SK-N-SH (cell line): ENCODE measurements around the gene CEBPA. TPM values are rescaled to one million over a fixed set of nuclear protein-coding genes. Genes with fewer than 3 reads are reported as not detected.

Experiments
- CTCF ChIA-PET: fragments of 300-600, 350-600 bp; formaldehyde crosslinking; extraction: SDS; loops from one replicate; lab custom pipeline; 2021; lab: Yijun Ruan, JAX
- POLR2A ChIA-PET: fragments of 350-600 bp; sonication (Branson Sonifier 250); formaldehyde crosslinking; extraction: SDS; loops from one replicate; lab custom pipeline; 2020; ENCODE audit warnings: antibody characterized with exemption, inconsistent platforms; lab: Yijun Ruan, JAX
- DNase-seq: peaks from one replicate; pipeline ENCODE4 v3.0.0; 2012
- H2AFZ ChIP-seq: fragments of 200-600 bp; sonication (generic); 2 replicates; pipeline ENCODE4 v1.8.1; 2016; ENCODE audit warnings: antibody characterized with exemption, mild to moderate bottlenecking, low read depth
- H3F3A ChIP-seq: fragments of 200-600 bp; sonication (generic); replicated peaks from 2 replicates; pipeline ENCODE3; 2016; ENCODE audit warnings: antibody characterized with exemption, mild to moderate bottlenecking; ENCODE audit not compliant: insufficient read depth
- H3K27ac ChIP-seq, 2 experiments: fragments of 200-500 bp in 1 of 2; fragments of 200-600 bp in 1 of 2; sonication (Bioruptor generic) in 1 of 2; sonication (generic), shearing (Covaris generic) in 1 of 2; 2 replicates each; pipeline versions ENCODE4 v1.5.1 to v1.6.1; 2014 to 2016; ENCODE audit warnings: low read depth in 2 of 2, inconsistent platforms in 1 of 2, low read length in 1 of 2, mild to moderate bottlenecking in 1 of 2, mixed read lengths in 1 of 2
- H3K27me3 ChIP-seq: fragments of 200-600 bp; sonication (generic), shearing (Covaris generic); 2 replicates; pipeline ENCODE4 v1.6.1; 2016; ENCODE audit warnings: mixed run types; ENCODE audit not compliant: insufficient read depth
- H3K36me3 ChIP-seq, 2 experiments: fragments of 200-500 bp in 1 of 2; fragments of 200-600 bp in 1 of 2; sonication (Bioruptor generic) in 1 of 2; sonication (generic) in 1 of 2; replicated peaks in 1 of 2; 2 replicates each; pipeline versions ENCODE3 to v1.5.1; 2014 to 2016; ENCODE audit warnings: low read length in 1 of 2, mild to moderate bottlenecking in 1 of 2; ENCODE audit not compliant: insufficient read depth in 2 of 2, control insufficient read depth in 1 of 2
- H3K4me1 ChIP-seq, 2 experiments: fragments of 200-500 bp in 1 of 2; fragments of 200-600 bp in 1 of 2; sonication (Bioruptor generic) in 1 of 2; sonication (generic), shearing (Covaris generic) in 1 of 2; 2 replicates each; pipeline versions ENCODE4 v1.5.1 to v1.6.1; 2014 to 2016; ENCODE audit warnings: low read depth in 1 of 2, low read length in 1 of 2, mixed run types in 1 of 2; ENCODE audit not compliant: insufficient read depth in 2 of 2, control insufficient read depth in 1 of 2
- H3K4me2 ChIP-seq: fragments of 200-600 bp; sonication (generic), shearing (Covaris generic); 2 replicates; pipeline ENCODE4 v1.6.1; 2017; ENCODE audit warnings: mixed run types
- H3K4me3 ChIP-seq, 2 experiments: fragments of 200-500 bp in 1 of 2; fragments of 200-600 bp in 1 of 2; sonication (Bioruptor generic) in 1 of 2; sonication (generic), shearing (Covaris generic) in 1 of 2; 2 replicates each; pipeline versions ENCODE4 v1.5.1 to v1.8.1; 2014 to 2016; ENCODE audit warnings: low read depth in 2 of 2, inconsistent platforms in 1 of 2, low read length in 1 of 2, mild to moderate bottlenecking in 1 of 2, mixed read lengths in 1 of 2, moderate library complexity in 1 of 2
- H3K79me2 ChIP-seq: fragments of 200-600 bp; sonication (generic); 2 replicates; pipeline ENCODE4 v1.8.1; 2017; ENCODE audit warnings: mild to moderate bottlenecking; ENCODE audit not compliant: insufficient read depth
- H3K9ac ChIP-seq: fragments of 200-600 bp; sonication (generic); 2 replicates; pipeline ENCODE4 v1.6.1; 2017; ENCODE audit warnings: mixed run types
- H3K9me2 ChIP-seq: fragments of 200-600 bp; sonication (generic); 2 replicates; pipeline ENCODE4 v1.6.1; 2017; ENCODE audit warnings: mixed run types
- H3K9me3 ChIP-seq: fragments of 200-600 bp; sonication (generic); 2 replicates; pipeline ENCODE4 v1.6.1; 2017; ENCODE audit warnings: mixed run types, mild to moderate bottlenecking, moderate library complexity
- H4K20me1 ChIP-seq: fragments of 200-600 bp; sonication (generic); 2 replicates; pipeline ENCODE4 v1.6.1; 2017; ENCODE audit warnings: mild to moderate bottlenecking, mixed run types; ENCODE audit not compliant: insufficient read depth
- CHD2 ChIP-seq: fragments of 150-350 bp; IDR thresholded peaks from 2 replicates; pipeline ENCODE4 v1.6.1; 2018; ENCODE audit warnings: low read length; ENCODE audit not compliant: partially characterized antibody
- EZH2phosphoT487 ChIP-seq: fragments of 200-600 bp; sonication (generic); IDR thresholded peaks from 2 replicates; pipeline ENCODE4 v1.6.1; 2017; ENCODE audit warnings: low read depth, mixed run types, mild to moderate bottlenecking, antibody characterized with exemption, moderate library complexity, borderline replicate concordance
- FOXM1 ChIP-seq: IDR thresholded peaks from 2 replicates; pipeline ENCODE4 v1.4.0; 2012; ENCODE audit warnings: low read depth, mild to moderate bottlenecking
- GABPA ChIP-seq: IDR thresholded peaks from 2 replicates; pipeline ENCODE4 v1.4.0; 2012; ENCODE audit warnings: low read depth, mild to moderate bottlenecking
- JUND ChIP-seq: IDR thresholded peaks from 2 replicates; pipeline ENCODE4 v1.4.0; 2012
- MEF2A ChIP-seq: IDR thresholded peaks from 2 replicates; pipeline ENCODE4 v1.4.0; 2012; ENCODE audit warnings: low read depth, borderline replicate concordance
- NFIC ChIP-seq: IDR thresholded peaks from 2 replicates; pipeline ENCODE4 v1.4.0; 2012; ENCODE audit warnings: borderline replicate concordance
- NRF1 ChIP-seq: IDR thresholded peaks from 2 replicates; pipeline ENCODE4 v1.6.1; 2012; ENCODE audit warnings: low read depth, mild to moderate bottlenecking, low read length
- POLR2AphosphoS5 ChIP-seq: IDR thresholded peaks from 2 replicates; pipeline ENCODE4 v1.6.1; 2012; ENCODE audit warnings: low read depth, low read length
- RCOR1 ChIP-seq: fragments of 150-350 bp; IDR thresholded peaks from 2 replicates; pipeline ENCODE4 v1.6.1; 2017; ENCODE audit warnings: antibody characterized with exemption, low read length
- RFX5 ChIP-seq: IDR thresholded peaks from 2 replicates; pipeline ENCODE4 v1.6.1; 2012; ENCODE audit warnings: mild to moderate bottlenecking, improper control_type of control experiment, low read length
- TCF12 ChIP-seq: IDR thresholded peaks from 2 replicates; pipeline ENCODE4 v1.4.0; 2012
- TEAD4 ChIP-seq: IDR thresholded peaks from 2 replicates; pipeline ENCODE4 v1.4.0; 2012; ENCODE audit warnings: mild to moderate bottlenecking, borderline replicate concordance; ENCODE audit not compliant: insufficient read depth
- WGBS: methylation state at CpG from one replicate; pipeline ENCODE4 v1.1.6; 2017; ENCODE audit warnings: low lambda C conversion rate; 5-methylcytosine and 5-hydroxymethylcytosine counted together
- polyA plus RNA-seq, 3 experiments: library from polyadenylated mRNA; depleted of rRNA; stranded (reverse); fragments of >200 nt; gene quantifications; 2 replicates each; pipeline ENCODE4 v1.2.3, GENCODE V29; 2012
- TF ChIP-seq, protein P1 (sequence below): IDR thresholded peaks from 2 replicates; pipeline ENCODE4 v1.4.0; 2012; ENCODE audit warnings: low read depth, borderline replicate concordance
- TF ChIP-seq, protein P2 (sequence below): fragments of 150-350 bp; IDR thresholded peaks from 2 replicates; pipeline ENCODE4 v1.6.1; 2016; ENCODE audit warnings: mild to moderate bottlenecking, low read depth, low read length
- TF ChIP-seq, protein P3 (sequence below): fragments of 200-600 bp; sonication (generic); IDR thresholded peaks from 2 replicates; pipeline ENCODE4 v1.6.1; 2017; ENCODE audit warnings: antibody characterized with exemption, mild to moderate bottlenecking, moderate library complexity
- TF ChIP-seq, protein P4 (sequence below): IDR thresholded peaks from 2 replicates; pipeline ENCODE4 v1.6.1; 2012; ENCODE audit warnings: mild to moderate bottlenecking, low read depth, low read length, moderate library complexity
- TF ChIP-seq, protein P5 (sequence below): IDR thresholded peaks from 2 replicates; pipeline ENCODE4 v1.4.0; 2012; ENCODE audit warnings: low read depth
- TF ChIP-seq, protein P6 (sequence below): IDR thresholded peaks from 2 replicates; pipeline ENCODE4 v1.4.0; 2012; ENCODE audit warnings: low read depth, borderline replicate concordance
- TF ChIP-seq, protein P7 (sequence below): IDR thresholded peaks from 2 replicates; pipeline ENCODE4; 2012

The CEBPA gene
- polyA plus RNA-seq, 1 of the 3 experiments (the other 2 are of a cell fraction) = 0.15 TPM

DNA sequence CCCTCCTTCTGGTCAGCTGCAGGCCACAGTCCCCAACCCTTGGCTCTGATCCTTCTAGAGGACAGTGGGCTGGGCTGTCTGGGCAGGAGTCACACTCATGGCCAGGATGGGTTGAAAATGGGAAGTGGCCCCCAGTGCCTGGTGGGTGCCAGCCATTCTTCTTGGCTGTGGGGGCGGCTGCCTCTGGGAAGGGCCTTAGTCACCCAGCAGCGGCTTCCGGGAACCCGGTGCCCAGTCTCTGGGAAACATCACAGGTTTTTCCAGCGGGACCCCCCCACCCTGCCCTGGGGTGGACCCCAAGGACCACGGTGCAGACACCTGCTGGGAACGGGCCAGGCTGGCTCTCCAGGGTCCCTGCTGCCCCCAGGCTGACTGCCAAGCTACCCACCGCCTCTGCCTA is 49.4 kb downstream of the CEBPA start:
- Histone ChIP-seq H3K27me3 (no peaks in the 10 kb centered on the region), H3K9me3 (no peaks in the 10 kb centered on the region), H4K20me1 (no peaks in the 10 kb centered on the region), H3K27ac (no peak overlapping the region), H3K9ac (no peak overlapping the region), H2AFZ (no peak overlapping the region), H3K36me3 (no peaks in the 10 kb centered on the region), H3F3A (peaks cover 3% of the 10 kb centered on the region), H3K9me2 (no peaks in the 10 kb centered on the region), H3K4me2 (no peak overlapping the region), H3K4me1 (no peaks in the 10 kb centered on the region; a peak in 1 of 4 replicates), H3K4me3 (no peak overlapping the region), H3K79me2 (no peaks in the 10 kb centered on the region)
- DNase-seq = no peak
- POLR2A ChIA-PET = interaction anchor here (0.6 kb wide), 1 partner anchor 71 kb away, joined by 3 read pairs; no protein-coding TSS in a partner anchor
- CTCF ChIA-PET = interaction anchor here (1.8 kb wide), 1 partner anchor 11 kb away, joined by 5 read pairs; no protein-coding TSS in a partner anchor
- TF ChIP-seq POLR2AphosphoS5 (no peak), EZH2phosphoT487 (no peak), MEF2A (no peak), RFX5 (no peak), NRF1 (no peak), CHD2 (no peak), NFIC (no peak), TCF12 (no peak), RCOR1 (no peak), JUND (no peak), FOXM1 (no peak), TEAD4 (no peak), GABPA (no peak)
- TF ChIP-seq, protein P1, sequence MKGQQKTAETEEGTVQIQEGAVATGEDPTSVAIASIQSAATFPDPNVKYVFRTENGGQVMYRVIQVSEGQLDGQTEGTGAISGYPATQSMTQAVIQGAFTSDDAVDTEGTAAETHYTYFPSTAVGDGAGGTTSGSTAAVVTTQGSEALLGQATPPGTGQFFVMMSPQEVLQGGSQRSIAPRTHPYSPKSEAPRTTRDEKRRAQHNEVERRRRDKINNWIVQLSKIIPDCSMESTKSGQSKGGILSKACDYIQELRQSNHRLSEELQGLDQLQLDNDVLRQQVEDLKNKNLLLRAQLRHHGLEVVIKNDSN = no peak
- TF ChIP-seq, protein P2, sequence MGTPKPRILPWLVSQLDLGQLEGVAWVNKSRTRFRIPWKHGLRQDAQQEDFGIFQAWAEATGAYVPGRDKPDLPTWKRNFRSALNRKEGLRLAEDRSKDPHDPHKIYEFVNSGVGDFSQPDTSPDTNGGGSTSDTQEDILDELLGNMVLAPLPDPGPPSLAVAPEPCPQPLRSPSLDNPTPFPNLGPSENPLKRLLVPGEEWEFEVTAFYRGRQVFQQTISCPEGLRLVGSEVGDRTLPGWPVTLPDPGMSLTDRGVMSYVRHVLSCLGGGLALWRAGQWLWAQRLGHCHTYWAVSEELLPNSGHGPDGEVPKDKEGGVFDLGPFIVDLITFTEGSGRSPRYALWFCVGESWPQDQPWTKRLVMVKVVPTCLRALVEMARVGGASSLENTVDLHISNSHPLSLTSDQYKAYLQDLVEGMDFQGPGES = no peak
- TF ChIP-seq, protein P3, sequence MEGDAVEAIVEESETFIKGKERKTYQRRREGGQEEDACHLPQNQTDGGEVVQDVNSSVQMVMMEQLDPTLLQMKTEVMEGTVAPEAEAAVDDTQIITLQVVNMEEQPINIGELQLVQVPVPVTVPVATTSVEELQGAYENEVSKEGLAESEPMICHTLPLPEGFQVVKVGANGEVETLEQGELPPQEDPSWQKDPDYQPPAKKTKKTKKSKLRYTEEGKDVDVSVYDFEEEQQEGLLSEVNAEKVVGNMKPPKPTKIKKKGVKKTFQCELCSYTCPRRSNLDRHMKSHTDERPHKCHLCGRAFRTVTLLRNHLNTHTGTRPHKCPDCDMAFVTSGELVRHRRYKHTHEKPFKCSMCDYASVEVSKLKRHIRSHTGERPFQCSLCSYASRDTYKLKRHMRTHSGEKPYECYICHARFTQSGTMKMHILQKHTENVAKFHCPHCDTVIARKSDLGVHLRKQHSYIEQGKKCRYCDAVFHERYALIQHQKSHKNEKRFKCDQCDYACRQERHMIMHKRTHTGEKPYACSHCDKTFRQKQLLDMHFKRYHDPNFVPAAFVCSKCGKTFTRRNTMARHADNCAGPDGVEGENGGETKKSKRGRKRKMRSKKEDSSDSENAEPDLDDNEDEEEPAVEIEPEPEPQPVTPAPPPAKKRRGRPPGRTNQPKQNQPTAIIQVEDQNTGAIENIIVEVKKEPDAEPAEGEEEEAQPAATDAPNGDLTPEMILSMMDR = no peak
- TF ChIP-seq, protein P4, sequence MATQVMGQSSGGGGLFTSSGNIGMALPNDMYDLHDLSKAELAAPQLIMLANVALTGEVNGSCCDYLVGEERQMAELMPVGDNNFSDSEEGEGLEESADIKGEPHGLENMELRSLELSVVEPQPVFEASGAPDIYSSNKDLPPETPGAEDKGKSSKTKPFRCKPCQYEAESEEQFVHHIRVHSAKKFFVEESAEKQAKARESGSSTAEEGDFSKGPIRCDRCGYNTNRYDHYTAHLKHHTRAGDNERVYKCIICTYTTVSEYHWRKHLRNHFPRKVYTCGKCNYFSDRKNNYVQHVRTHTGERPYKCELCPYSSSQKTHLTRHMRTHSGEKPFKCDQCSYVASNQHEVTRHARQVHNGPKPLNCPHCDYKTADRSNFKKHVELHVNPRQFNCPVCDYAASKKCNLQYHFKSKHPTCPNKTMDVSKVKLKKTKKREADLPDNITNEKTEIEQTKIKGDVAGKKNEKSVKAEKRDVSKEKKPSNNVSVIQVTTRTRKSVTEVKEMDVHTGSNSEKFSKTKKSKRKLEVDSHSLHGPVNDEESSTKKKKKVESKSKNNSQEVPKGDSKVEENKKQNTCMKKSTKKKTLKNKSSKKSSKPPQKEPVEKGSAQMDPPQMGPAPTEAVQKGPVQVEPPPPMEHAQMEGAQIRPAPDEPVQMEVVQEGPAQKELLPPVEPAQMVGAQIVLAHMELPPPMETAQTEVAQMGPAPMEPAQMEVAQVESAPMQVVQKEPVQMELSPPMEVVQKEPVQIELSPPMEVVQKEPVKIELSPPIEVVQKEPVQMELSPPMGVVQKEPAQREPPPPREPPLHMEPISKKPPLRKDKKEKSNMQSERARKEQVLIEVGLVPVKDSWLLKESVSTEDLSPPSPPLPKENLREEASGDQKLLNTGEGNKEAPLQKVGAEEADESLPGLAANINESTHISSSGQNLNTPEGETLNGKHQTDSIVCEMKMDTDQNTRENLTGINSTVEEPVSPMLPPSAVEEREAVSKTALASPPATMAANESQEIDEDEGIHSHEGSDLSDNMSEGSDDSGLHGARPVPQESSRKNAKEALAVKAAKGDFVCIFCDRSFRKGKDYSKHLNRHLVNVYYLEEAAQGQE = no peak
- TF ChIP-seq, protein P5, sequence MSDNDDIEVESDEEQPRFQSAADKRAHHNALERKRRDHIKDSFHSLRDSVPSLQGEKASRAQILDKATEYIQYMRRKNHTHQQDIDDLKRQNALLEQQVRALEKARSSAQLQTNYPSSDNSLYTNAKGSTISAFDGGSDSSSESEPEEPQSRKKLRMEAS = no peak
- TF ChIP-seq, protein P6, sequence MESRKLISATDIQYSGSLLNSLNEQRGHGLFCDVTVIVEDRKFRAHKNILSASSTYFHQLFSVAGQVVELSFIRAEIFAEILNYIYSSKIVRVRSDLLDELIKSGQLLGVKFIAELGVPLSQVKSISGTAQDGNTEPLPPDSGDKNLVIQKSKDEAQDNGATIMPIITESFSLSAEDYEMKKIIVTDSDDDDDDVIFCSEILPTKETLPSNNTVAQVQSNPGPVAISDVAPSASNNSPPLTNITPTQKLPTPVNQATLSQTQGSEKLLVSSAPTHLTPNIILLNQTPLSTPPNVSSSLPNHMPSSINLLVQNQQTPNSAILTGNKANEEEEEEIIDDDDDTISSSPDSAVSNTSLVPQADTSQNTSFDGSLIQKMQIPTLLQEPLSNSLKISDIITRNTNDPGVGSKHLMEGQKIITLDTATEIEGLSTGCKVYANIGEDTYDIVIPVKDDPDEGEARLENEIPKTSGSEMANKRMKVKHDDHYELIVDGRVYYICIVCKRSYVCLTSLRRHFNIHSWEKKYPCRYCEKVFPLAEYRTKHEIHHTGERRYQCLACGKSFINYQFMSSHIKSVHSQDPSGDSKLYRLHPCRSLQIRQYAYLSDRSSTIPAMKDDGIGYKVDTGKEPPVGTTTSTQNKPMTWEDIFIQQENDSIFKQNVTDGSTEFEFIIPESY = no peak
- TF ChIP-seq, protein P7, sequence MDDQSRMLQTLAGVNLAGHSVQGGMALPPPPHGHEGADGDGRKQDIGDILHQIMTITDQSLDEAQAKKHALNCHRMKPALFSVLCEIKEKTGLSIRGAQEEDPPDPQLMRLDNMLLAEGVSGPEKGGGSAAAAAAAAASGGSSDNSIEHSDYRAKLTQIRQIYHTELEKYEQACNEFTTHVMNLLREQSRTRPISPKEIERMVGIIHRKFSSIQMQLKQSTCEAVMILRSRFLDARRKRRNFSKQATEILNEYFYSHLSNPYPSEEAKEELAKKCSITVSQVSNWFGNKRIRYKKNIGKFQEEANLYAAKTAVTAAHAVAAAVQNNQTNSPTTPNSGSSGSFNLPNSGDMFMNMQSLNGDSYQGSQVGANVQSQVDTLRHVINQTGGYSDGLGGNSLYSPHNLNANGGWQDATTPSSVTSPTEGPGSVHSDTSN = no peak
- 25% methylated on average over 2 of the region's 8 CpGs for WGBS
